ENCODE results near the gene OGFOD3. TPM values are rescaled to one million over a fixed set of nuclear protein-coding genes. Genes with fewer than 3 reads are reported as not detected.

Gene OGFOD3
- total and polyA plus RNA-seq, 8 donors: 22.7 to 37.9 (median 27.3) TPM

GRCh38 chr17:82436601-82437324 lies 18.4 kb upstream of the OGFOD3 start:
- ATAC-seq (no peak), DNase-seq (no peak)
- Histone ChIP-seq H3K27ac (no peak overlapping the region), H3K27me3 (no peaks in the 10 kb centered on the region), H3K9me3 (no peaks in the 10 kb centered on the region), H3K4me1 (peaks cover 0 to 23% of the 10 kb centered on the region in 2 donors), H3K4me3 (no peak overlapping the region), H3K36me3 (peaks cover 0 to 52% of the 10 kb centered on the region in 2 donors)
- TF ChIP-seq CTCF (IDR thresholded peaks at IDR 0.05): no peak
- intact Hi-C loops (cut with DNase I): no loop called here

GRCh38 chr17:82435601-82436583 lies 17.5 kb upstream of the OGFOD3 start:
- peaks cover 0 to 47% of the 10 kb centered on the region in 2 donors for H3K36me3 ChIP-seq

GRCh38 chr17:82435103-82435502 lies 16.7 kb upstream of the OGFOD3 start:
- intact Hi-C loops (cut with DNase I): no loop called here
- ATAC-seq: no peak
- no peaks in the 10 kb centered on the region for H3K27me3 ChIP-seq
- TF ChIP-seq CTCF (IDR thresholded peaks at IDR 0.05): no peak
- peaks cover 0 to 8% of the 10 kb centered on the region in 2 donors for H3K4me1 ChIP-seq
- DNase-seq: no peak
- H3K9me3 ChIP-seq: no peaks in the 10 kb centered on the region
- no peak overlapping the region for H3K4me3 ChIP-seq
- H3K27ac ChIP-seq: no peak overlapping the region
- H3K36me3 ChIP-seq: peaks cover 0 to 47% of the 10 kb centered on the region in 2 donors

More at GRCh38 chr17:82435601-82436583, 17.5 kb upstream of the OGFOD3 start:
- no peak overlapping the region for H3K27ac ChIP-seq
- no peak for ATAC-seq
- TF ChIP-seq CTCF (IDR thresholded peaks at IDR 0.05): no peak
- peaks cover 0 to 16% of the 10 kb centered on the region in 2 donors for H3K4me1 ChIP-seq
- intact Hi-C loops (cut with DNase I): no loop called here
- no peak overlapping the region for H3K4me3 ChIP-seq
- no peaks in the 10 kb centered on the region for H3K9me3 ChIP-seq
- DNase-seq: no peak
- no peaks in the 10 kb centered on the region for H3K27me3 ChIP-seq

GRCh38 chr17:82434216-82434565 lies 15.8 kb upstream of the OGFOD3 start:
- no peak for TF ChIP-seq CTCF (IDR thresholded peaks at IDR 0.05)
- intact Hi-C loops (cut with DNase I): no loop called here
- H3K4me3 ChIP-seq: no peak overlapping the region
- peaks cover 0 to 38% of the 10 kb centered on the region in 2 donors for H3K36me3 ChIP-seq
- H3K4me1 ChIP-seq: no peaks in the 10 kb centered on the region
- no peaks in the 10 kb centered on the region for H3K27me3 ChIP-seq
- H3K27ac ChIP-seq: no peak overlapping the region
- DNase-seq (no peak), ATAC-seq (no peak)
- H3K9me3 ChIP-seq: no peaks in the 10 kb centered on the region

Measured in left lung (tissue), 10 donors.